HG03135 (cell line): ENCODE data around the gene ZIC4.

ENCODE experiments used
- ATAC-seq: cut with Tn5 transposase; IDR thresholded peaks from one replicate; pipeline ENCODE4 v1.9.1; 2021; ENCODE audit warnings: mild to moderate bottlenecking, moderate library complexity; ENCODE audit not compliant: unreplicated experiment

ZIC4 gene

GRCh38 chr3:147356145-147356908 lies 50.0 kb downstream of the ZIC4 start:
- ATAC-seq, result no peak

- no peak for ATAC-seq
Observed at GRCh38 chr3:147355753-147356090, 50.6 kb downstream of the ZIC4 start.

DNA sequence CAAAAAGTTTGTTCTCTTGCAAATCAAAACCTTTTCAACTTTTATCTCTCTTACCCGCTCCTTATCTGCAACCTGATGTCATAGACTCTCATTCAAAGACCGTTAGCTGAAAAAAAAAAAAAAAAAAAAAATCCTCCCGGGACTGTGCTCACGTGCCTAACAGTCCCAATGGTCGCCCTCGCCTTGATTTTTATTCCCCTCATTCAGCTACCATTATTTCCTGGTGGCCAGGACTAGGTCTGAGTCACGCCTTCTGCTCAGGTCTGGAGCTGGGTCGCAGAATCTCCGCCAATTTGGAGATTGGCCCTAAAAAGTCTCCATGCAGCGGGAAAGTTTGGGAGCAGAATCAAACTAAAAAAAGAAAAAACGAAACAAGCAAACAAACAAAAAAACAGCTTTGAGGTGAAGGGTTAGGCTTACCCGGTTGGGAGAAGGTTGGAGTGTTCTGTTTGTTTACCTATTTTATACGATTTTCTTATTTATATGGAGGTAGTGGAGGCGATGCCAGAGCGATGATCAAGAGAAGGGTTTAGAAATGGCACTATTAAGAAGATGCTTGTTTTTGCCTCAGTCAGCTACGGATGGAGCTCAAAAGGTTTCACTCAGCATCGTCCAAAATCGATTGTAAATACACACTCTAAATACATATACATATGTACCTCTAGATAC lies 51.1 kb downstream of the ZIC4 start:
- ATAC-seq, result no peak

DNA sequence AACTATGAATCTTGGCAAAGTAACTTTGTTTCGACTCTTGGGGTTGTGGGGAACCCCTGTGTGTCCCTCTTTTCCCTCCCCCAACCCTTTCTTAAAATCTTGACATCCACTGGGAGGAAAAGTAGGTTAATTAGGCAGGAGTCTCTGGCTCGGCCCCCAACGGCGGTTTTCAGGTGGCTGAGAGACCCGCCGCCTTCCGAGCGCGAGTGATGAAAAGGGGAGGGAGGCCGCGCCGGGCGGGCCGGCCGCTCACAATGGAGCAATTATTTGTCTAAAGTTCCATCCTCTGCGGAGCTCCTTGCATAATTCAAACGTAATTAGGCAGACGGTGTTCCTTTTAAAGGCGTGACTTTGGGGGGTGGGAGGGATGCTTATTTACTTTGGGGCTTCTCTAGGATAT lies 51.7 kb downstream of the ZIC4 start:
- no peak for ATAC-seq

DNA sequence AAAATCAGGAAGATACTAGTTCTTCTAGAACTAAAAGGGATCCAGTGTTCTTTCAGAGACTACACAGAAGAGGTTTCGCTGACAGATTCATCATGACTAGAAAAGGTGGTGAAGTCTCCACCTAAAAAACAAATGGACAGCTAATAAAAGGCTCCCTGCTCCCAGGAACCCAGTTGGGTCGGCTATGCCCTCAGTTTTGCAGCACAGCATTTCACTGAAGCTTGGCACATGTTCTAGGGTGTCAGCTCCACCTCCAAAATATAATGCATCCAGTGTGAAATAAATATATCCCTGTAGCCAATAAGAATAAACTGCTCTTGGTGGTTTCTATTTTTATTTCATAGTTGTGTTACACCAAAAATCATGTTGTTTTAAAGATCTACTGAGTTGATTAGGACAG lies 55.0 kb downstream of the ZIC4 start:
- ATAC-seq, result no peak

- ATAC-seq, result no peak
Observed at GRCh38 chr3:147348976-147349375, 57.4 kb downstream of the ZIC4 start.

GRCh38 chr3:147343926-147344325 lies 62.4 kb downstream of the ZIC4 start:
- ATAC-seq, result no peak

GRCh38 chr3:147341727-147342126 lies 64.6 kb downstream of the ZIC4 start:
- no peak for ATAC-seq

- no peak for ATAC-seq
Observed at GRCh38 chr3:147336543-147337278, 69.6 kb downstream of the ZIC4 start.
